GM18498 (cell line): Measurements from ENCODE around the gene EED.
"Not testable (repeated sequence)": the region's sequence is repeated elsewhere in the genome, so short reads cannot be mapped to it uniquely, and the experiment has no call there.

Source experiments
- ATAC-seq: cut with Tn5 transposase; IDR thresholded peaks from one replicate; pipeline ENCODE4 v1.9.1; 2021; ENCODE audit warnings: mild to moderate bottlenecking, moderate library complexity; ENCODE audit not compliant: unreplicated experiment

Gene EED

DNA sequence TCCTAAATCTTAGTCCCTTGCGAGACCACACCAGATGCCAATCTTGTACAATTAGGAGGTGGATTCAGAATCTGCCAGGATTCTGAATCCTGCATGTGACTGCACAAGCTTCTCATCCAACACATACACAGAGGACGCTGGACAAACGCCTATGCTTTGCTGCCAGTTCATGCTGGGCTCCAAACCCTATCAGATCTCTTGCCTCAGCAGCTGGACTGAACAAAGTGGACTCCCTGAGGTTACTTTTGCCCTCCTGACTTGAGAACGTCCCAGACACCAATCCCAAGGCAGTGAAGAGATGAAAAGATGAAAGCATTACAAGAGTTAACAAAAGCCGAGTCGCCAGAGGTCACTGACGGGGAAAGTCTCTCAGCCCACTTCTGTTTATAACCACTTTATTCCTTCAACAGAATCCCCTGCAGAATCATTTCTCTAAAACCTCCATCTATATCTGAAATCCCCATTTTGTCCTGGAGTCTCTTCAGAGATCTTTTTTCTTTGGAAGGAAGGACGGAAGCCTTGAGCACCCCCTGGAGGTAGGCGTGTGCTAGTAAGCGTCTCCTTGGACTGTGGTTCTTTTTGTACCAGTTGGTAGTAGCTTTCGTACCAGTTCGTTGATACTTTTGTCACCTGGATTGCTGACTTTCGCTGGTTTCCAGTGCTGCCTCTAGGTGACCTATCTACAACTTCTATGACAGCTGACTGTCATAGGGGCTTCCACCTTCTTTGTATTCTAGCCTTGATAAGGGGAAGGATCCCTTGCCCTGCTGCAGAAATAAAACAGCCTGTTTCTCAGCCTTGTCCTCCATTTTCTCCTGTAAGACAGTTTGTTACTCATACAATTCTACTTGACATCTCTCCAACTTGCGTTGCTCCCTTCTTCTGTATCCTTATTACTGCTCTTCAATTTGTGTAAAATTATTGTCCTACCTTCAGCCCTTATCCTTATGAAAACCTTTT, 26.1 kb upstream of the EED start:
- peak; percentile 57 for ATAC-seq

DNA sequence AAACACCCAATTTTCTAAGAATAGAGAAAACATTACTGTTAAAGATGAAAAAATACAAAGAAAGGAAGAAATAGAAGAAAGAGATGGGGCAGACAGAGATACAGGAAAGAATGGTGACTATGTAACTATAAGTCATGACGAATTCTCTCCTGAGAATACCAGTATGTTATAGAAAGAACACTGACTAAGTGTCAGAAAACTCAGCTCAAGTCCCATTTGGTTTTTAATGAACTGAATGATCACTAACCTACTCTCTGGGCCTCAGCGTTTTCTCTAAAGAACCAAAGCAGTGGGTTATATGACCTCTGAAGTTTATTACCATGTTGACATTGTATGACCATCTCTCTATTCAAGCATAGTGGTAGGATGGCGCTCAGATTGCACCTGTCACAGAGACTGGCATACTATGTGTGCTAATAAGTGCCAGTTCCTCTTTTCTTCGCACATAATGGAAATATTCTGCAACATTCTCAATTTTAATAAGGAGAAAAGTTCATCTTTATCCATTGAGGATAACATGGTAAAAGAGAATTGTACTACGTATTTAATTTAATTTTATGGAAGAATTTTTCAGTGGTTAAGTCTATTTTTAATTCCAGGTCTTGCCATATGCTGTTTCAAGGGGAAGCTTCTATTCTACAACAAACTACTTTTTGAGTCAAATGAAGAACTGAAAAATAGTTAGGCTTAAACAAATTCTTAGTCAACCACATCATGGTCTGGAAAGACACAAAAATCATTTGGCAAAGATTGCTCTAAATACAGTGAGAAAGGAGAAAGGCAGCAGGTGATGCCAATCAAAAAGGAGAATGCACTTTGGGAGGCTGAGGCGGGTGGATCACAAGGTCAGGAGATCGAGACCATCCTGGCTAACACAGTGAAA, 25.0 kb upstream of the EED start:
- peak; percentile 82 for ATAC-seq

DNA sequence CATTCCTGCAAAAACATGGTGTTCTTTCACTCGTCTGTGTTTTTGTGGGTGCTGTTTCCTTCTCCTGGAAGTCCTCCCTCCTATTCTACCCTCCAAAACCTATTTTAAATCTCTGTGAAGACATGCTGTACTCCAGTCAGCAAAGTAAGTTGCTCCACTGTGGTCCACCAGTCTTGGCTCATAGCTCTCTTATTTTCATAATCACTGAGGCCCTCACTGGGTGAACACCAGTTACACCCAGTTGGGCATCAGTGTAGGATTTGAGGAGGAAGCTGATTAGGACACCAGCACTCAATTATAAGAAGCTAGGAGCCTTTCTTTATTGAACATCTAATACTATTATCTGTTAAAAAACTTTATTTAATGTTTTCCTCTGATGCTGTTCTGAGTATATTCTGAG, 23.9 kb upstream of the EED start:
- no peak for ATAC-seq

DNA sequence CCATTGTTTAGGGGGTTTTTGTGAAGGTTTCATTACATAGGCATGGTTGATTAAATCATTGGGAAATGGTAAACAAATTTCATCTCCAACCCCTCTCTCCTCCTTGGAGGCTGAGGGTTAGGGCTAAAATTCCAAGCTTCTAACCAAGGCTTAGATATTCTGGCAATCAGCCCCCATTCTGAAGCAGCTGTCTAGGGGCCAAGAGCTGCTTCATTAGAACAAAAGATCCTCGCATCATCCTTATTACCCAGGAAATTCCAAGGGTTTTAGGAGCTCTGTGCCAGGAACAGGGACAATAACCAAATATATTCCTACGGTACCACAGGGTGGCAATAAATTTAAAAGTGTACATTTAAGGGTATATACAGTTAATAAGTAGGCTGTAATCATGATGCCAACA, 22.5 kb upstream of the EED start:
- no peak for ATAC-seq

DNA sequence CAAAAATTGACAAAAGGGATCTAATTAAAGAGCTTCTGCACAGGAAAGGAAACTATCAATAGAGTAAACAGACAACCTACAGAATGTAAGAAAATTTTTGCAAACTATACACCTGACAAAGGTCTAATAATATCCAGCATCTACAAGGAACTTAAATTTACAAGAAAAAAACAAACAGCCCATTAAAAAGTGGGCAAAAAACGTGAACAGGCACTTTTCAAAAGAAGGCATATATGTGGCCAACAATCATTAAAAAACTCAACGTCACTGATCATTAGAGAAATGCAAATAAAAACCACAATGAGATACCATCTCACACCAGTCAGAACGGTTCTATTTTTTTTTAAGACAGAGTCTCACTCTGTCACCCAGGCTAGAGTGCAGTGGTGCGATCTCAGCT, 20.0 kb upstream of the EED start:
- ATAC-seq = not testable (repeated sequence)

GRCh38 chr11:86225344-86225743, 19.2 kb upstream of the EED start:
- not testable (repeated sequence) for ATAC-seq

DNA sequence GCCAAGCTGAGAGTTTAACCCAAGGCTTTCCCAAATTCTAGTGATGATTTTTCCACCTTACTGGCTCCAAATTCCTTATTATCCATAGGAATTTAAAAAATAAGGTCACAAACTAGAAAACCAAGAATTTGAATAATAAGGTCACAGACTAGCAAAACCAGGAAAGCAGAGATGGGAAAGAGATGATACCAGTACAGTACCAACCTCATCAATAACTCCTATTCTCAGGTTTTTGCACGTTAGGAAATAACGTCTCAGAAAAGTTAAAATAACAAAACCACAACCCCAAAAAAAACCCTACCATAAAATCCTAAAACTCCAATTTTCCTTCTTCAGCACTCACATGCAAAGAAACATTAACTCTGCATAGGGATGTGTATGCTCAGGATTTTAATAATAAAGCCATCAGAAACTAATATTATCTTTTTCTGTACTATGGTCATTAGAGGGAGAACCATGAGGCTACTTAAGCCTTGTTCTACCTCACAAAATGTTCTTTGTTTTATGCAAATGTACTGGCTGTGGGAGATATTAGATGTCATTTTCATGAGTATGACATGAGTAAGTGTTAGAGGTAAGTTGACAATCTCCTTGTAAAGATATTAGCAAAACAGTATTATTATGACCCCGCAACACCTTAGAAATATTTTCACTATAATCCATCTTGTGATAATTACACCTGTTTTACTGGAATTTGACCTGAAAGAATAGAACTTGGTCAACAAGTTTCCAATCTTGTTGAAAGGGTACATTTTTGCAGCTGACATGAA, 16.1 kb upstream of the EED start:
- no peak for ATAC-seq

DNA sequence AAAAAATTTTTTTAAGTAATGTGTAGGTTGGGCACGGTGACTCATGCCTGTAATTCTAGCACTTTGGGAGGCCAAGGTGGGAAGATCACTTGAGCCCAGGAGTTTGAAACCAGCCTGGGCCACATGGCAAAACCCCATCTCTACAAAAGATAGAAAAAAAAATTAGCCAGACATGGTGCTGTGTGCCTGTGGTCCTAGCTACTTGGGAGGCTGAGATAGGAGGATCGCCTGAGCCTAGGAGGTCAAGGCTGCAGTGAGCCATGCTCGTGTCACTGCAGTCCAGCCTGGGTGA, 15.6 kb upstream of the EED start:
- ATAC-seq = not testable (repeated sequence)

- no peak for ATAC-seq
Measured at GRCh38 chr11:86230179-86230804, 14.3 kb upstream of the EED start.

GRCh38 chr11:86230921-86231434, 13.6 kb upstream of the EED start:
- no peak for ATAC-seq

- ATAC-seq = no peak
Measured at GRCh38 chr11:86232556-86232955, 12.0 kb upstream of the EED start.

- ATAC-seq = no peak
Measured at GRCh38 chr11:86234831-86235461, 9.6 kb upstream of the EED start.

- ATAC-seq = no peak
Measured at GRCh38 chr11:86237267-86237804, 7.2 kb upstream of the EED start.

- ATAC-seq = no peak
Measured at GRCh38 chr11:86240164-86240563, 4.4 kb upstream of the EED start.

GRCh38 chr11:86241956-86242535, 2.5 kb upstream of the EED start:
- no peak for ATAC-seq

DNA sequence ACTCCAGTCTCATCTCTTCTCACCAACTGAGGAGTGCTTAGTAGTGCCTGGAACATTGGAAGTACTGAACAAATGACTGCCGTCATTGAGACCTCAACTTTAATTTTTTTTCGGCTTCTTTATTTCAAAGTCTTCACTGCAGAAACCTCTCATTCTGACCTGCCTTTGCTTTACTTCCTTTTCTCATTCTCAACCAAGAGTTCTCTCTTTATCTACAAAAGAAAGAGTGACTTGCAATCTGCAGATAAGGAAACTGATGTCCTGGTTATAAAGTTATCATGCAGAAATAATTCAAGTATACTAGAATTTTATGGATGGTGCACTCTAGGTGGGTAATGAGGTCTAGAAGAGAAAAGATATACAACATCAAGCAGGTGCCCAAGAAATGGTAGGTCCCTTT, 1.2 kb upstream of the EED start:
- ATAC-seq = no peak

DNA sequence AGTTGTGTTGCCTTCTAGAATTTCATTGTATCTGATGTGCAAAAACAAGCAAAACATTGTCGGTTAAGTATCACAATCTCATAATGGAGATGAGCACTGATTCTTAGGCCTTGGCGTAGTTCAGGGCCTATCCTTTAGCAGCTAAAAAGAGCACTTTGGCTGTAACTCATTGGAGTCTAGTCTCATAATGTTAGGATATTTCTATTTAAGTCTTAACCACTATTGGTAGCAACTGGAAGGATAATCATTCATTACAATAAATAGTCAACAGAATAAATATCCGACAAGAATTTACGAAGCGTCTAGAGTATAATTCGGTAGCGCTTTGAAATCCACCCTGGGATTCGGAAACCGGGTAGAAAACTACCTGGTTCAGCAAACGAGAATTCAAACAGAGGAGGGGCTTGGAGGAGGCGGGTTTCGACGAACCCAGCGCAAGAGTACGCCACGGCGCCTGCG, 461 bp upstream of the EED start:
- peak; percentile 76 for ATAC-seq

DNA sequence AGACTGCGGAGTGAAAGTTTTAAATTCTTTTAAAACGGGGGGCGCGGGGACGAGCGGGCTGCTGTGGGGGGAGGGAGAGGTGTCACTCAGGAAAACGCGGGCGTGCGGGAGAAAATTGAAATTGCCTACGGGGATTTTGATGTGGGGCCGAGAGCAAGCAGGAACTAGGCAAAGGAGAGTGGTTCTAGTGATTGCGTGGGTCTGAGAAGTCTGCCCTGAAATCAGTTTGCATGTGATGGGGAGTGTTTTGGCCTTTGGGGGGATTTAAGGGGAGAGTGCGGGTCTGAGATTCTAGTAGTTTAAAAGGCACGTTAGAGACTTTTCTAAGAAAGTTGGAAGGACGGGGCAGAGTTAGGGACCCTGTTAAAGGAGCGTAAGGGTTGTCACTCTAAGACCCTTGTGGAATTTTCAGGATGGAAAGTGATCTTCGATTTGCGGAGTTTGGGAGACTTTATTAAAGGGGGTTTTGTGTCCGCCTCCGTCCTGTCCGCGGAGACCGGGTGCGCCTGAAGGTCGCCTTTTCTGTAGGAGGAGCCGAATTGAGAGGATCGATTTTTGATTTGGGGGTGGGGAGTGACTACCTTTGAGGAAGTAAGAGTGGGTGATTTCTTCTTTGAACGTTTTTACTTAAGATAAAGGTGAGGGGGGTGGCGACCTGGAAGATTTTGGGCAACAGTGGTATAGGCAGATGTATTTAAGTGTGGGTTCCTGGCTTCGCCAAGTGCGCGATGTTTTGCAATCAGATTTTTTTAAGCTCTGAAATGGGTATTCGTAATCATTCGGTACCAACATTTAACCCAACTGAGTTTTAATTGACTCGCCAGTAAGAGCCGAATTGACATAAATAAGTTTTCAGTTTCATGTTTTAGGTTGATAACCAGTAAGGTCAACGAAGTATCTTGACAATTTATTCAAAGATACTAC, 1.1 kb downstream of the EED start:
- peak; percentile 5 for ATAC-seq
